Fibroblast of skin of right biceps (primary cell): Measurements from ENCODE around the gene TEX10.
"Not testable (repeated sequence)": the region's sequence is repeated elsewhere in the genome, so short reads cannot be mapped to it uniquely, and the experiment has no call there.

ENCODE experiments used
- DNase-seq: peaks from one replicate; pipeline ENCODE4 v3.0.0-alpha.2; 2013

The TEX10 gene

GRCh38 chr9:100346836-100347235, 5.9 kb downstream of the TEX10 start:
- peak; percentile 17 for DNase-seq

- no peak for DNase-seq
These were observed 10.9 kb downstream of the TEX10 start for GRCh38 chr9:100341889-100342288.

GRCh38 chr9:100340224-100340623, 12.5 kb downstream of the TEX10 start:
- DNase-seq, result no peak

GRCh38 chr9:100338736-100339135, 14.0 kb downstream of the TEX10 start:
- DNase-seq, result not testable (repeated sequence)

GRCh38 chr9:100324594-100325200, 28.0 kb downstream of the TEX10 start:
- DNase-seq, result peak; percentile 48

GRCh38 chr9:100322954-100323536, 29.7 kb downstream of the TEX10 start:
- peak; percentile 46 for DNase-seq

GRCh38 chr9:100317706-100318105, 35.0 kb downstream of the TEX10 start:
- DNase-seq, result peak; percentile 54

GRCh38 chr9:100315561-100315960, 37.2 kb downstream of the TEX10 start:
- no peak for DNase-seq

GRCh38 chr9:100309992-100310391, 42.8 kb downstream of the TEX10 start:
- DNase-seq, result peak; percentile 40

- peak; percentile 9 for DNase-seq
These were observed 43.7 kb downstream of the TEX10 start for GRCh38 chr9:100308965-100309564.

- DNase-seq, result no peak
These were observed 45.7 kb downstream of the TEX10 start for GRCh38 chr9:100307080-100307479.

- no peak for DNase-seq
These were observed 46.5 kb downstream of the TEX10 start for GRCh38 chr9:100306283-100306682.

GRCh38 chr9:100303747-100304146, 49.0 kb downstream of the TEX10 start:
- DNase-seq, result peak; percentile 50

- no peak for DNase-seq
These were observed 54.4 kb downstream of the TEX10 start for GRCh38 chr9:100298378-100298777.

GRCh38 chr9:100296407-100296806, 56.3 kb downstream of the TEX10 start:
- DNase-seq, result no peak

- no peak for DNase-seq
These were observed 57.5 kb downstream of the TEX10 start for GRCh38 chr9:100295240-100295639.

GRCh38 chr9:100294806-100295205, 57.9 kb downstream of the TEX10 start:
- DNase-seq, result no peak

- DNase-seq, result no peak
These were observed 58.4 kb downstream of the TEX10 start for GRCh38 chr9:100294341-100294740.

GRCh38 chr9:100292414-100292813, 60.3 kb downstream of the TEX10 start:
- DNase-seq, result no peak

- DNase-seq, result no peak
These were observed 62.0 kb downstream of the TEX10 start for GRCh38 chr9:100290714-100291113.

GRCh38 chr9:100287186-100287585, 65.6 kb downstream of the TEX10 start:
- no peak for DNase-seq

- no peak for DNase-seq
These were observed 66.5 kb downstream of the TEX10 start for GRCh38 chr9:100286257-100286656.

GRCh38 chr9:100285601-100286000, 67.1 kb downstream of the TEX10 start:
- DNase-seq, result no peak

- no peak for DNase-seq
These were observed 67.7 kb downstream of the TEX10 start for GRCh38 chr9:100285080-100285479.

GRCh38 chr9:100284247-100284646, 68.5 kb downstream of the TEX10 start:
- DNase-seq, result no peak
